NCI-H187 treated with DMSO at 0.1 percent for 48 hours (cell line): Measurements from ENCODE around the gene DUS1L.

Experiments
- DNase-seq: peaks from one replicate; lab custom pipeline; 2025; lab: John Stamatoyannopoulos, UW

DUS1L gene

GRCh38 chr17:82076018-82076784, 10.6 kb upstream of the DUS1L start:
- DNase-seq: no peak

- DNase-seq: no peak
Observed at GRCh38 chr17:82073446-82073845, 7.8 kb upstream of the DUS1L start.

- DNase-seq: no peak
Observed at GRCh38 chr17:82072827-82073226, 7.2 kb upstream of the DUS1L start.

- no peak for DNase-seq
Observed at GRCh38 chr17:82070611-82071010, 5.0 kb upstream of the DUS1L start.

GRCh38 chr17:82065193-82065637, 389 bp downstream of the DUS1L start:
- DNase-seq: no peak

GRCh38 chr17:82064433-82065192, 991 bp downstream of the DUS1L start:
- no peak for DNase-seq

- no peak for DNase-seq
Observed at GRCh38 chr17:82063424-82064415, 1.9 kb downstream of the DUS1L start.

GRCh38 chr17:82062984-82063368, 2.6 kb downstream of the DUS1L start:
- DNase-seq: no peak

- no peak for DNase-seq
Observed at GRCh38 chr17:82062076-82062983, 3.3 kb downstream of the DUS1L start.

- no peak for DNase-seq
Observed at GRCh38 chr17:82061047-82061925, 4.3 kb downstream of the DUS1L start.

- DNase-seq: no peak
Observed at GRCh38 chr17:82060614-82061013, 5.0 kb downstream of the DUS1L start.

- DNase-seq: no peak
Observed at GRCh38 chr17:82060001-82060380, 5.6 kb downstream of the DUS1L start.

GRCh38 chr17:82059272-82060000, 6.2 kb downstream of the DUS1L start:
- DNase-seq: no peak

GRCh38 chr17:82058855-82059249, 6.8 kb downstream of the DUS1L start:
- DNase-seq: no peak

GRCh38 chr17:82058230-82058854, 7.3 kb downstream of the DUS1L start:
- DNase-seq: no peak

GRCh38 chr17:82056729-82057621, 8.6 kb downstream of the DUS1L start:
- no peak for DNase-seq

GRCh38 chr17:82055965-82056728, 9.5 kb downstream of the DUS1L start:
- DNase-seq: no peak
